H54 (cell line): ENCODE measurements around the gene ELFN1.

Experiments
- DNase-seq: peaks from one replicate; pipeline ENCODE4 v3.0.0; 2011; ENCODE audit warnings: low spot score, mixed read lengths; ENCODE audit not compliant: insufficient read length
- FAIRE-seq: peaks from 3 replicates; lab custom pipeline; 2011; peaks lifted over from hg19 to GRCh38; lab: Jason Lieb, UNC
- POLR2A ChIP-seq: IDR thresholded peaks from 2 replicates; pipeline ENCODE4 v1.6.1; 2011; ENCODE audit warnings: low read depth, mild to moderate bottlenecking, low read length

The ELFN1 gene

DNA sequence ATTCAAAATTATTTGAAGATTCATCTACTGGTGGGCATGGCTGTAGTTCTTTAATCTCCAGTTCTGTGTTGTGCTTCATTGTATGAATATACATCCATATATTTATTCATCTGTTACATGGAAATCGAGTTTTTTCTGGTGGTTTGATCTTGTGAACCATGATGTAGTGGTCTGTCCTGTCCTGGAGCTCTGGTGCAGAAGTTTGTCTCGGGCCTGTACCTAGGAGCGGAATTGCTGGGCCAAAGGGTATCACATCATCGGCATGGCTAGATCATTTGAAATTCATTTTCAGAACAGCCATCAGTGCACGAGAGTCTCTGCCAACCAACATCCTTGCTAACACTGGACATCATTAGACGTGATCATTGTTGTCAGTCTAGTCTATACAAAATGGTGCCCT, 107.0 kb downstream of the ELFN1 start:
- DNase-seq = no peak
- no peak for FAIRE-seq
- no peak for TF ChIP-seq POLR2A

DNA sequence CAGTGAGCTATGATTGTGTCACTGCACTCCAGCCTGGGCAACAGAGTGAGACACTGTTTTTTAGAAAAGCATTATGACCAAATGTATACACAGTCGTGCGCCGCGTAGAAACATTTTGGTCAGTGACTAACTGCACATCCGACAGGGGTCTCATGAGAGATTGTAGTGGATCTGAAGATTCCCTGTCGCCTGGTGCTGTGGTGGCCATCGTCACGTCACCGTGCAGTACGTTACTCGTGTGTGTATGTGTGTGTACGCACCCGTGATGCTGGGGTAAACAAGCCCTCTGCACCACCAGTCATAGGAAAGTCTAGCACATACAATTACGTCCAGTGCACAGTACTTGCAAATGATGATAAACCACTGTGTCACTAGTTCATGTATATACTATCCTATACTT, 109.4 kb downstream of the ELFN1 start:
- DNase-seq (no peak), FAIRE-seq (no peak)
- no peak for TF ChIP-seq POLR2A

DNA sequence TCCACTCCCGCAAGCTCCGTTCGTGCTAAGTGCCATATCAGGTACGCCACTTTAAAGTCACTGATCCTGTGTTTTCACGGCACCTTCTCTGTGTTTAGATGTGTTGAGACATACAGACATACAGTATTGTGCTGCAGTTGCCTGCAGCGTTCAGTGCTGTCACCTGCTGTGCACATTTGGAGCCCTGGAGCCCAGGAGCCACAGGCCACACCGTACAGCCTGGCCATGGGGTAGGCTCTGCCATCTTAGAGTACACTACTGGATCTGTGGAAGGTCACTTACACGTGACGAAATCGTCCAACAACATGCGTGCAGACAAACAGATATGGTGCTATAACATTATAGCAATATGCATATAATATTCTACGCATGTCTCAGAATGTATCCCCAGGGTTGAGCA, 111.3 kb downstream of the ELFN1 start:
- no peak for TF ChIP-seq POLR2A
- no peak for FAIRE-seq
- DNase-seq = no peak

DNA sequence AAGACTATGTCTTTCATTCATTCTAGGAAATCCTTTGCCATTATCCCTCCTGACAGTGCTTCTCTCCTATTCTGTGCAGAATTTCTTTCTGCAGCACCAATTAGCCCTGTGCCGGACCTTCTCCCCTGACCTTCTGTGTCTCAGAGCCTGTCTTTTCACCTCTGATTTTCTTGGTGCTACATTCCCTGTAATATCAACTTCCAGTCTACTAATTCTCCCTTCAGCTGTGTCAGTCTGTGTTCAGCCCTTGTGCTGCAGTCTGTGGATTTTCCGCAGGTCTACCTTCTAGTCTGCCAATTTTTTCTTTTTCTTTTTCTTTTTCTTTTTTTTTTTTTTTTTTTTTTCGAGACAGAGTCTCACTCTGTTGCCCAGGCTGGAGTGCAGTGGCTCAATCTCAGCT, 115.8 kb downstream of the ELFN1 start:
- FAIRE-seq (no peak), DNase-seq (no peak)
- TF ChIP-seq POLR2A = no peak

DNA sequence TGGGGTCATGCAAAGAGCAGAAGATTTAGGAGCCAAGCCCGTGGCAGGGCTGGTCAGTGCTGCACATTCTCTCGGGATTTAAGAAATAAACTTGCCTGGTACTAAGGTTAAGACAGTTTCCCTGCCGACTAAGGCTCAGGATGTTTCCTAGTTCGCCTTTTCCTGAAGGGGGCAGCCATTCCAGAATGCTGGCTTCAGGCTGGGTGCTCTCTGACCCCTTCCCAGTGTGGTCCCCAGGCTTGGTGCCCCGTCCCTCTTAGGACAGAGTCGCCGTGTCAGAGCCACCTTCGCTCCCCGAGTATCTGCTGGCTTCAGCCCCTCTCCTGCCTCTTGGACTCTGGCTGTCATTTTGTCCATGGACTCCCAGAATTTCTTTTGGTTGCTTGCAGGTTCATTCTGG, 117.2 kb downstream of the ELFN1 start:
- no peak for FAIRE-seq
- no peak for DNase-seq
- TF ChIP-seq POLR2A = no peak

DNA sequence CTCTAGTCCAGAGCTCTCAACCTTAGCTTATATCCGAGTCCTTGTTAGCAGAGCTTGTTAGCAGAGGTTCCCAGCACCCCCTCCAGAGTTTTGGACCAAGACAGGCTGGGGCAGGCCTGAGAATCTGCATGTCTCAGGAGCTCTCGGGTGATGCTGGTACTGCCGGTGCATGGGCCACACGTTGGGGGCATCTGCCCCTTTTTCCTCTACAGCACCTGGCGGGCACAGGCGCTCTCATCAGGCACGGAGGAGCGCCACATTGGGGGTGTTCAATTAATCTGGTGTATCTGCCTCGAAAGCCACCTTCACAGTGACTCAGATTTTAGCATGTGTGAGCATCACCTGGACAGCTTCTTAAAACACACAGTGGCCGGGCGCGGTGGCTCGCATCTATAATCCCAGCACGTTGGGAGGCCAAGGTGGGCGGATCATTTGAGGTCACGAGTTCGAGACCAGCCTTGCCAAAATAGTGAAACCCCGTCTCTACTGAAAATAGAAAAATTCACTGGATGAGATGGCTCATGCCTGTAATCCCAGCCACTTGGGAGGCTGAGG, 117.7 kb downstream of the ELFN1 start:
- FAIRE-seq (no peak), DNase-seq (no peak)
- no peak for TF ChIP-seq POLR2A

DNA sequence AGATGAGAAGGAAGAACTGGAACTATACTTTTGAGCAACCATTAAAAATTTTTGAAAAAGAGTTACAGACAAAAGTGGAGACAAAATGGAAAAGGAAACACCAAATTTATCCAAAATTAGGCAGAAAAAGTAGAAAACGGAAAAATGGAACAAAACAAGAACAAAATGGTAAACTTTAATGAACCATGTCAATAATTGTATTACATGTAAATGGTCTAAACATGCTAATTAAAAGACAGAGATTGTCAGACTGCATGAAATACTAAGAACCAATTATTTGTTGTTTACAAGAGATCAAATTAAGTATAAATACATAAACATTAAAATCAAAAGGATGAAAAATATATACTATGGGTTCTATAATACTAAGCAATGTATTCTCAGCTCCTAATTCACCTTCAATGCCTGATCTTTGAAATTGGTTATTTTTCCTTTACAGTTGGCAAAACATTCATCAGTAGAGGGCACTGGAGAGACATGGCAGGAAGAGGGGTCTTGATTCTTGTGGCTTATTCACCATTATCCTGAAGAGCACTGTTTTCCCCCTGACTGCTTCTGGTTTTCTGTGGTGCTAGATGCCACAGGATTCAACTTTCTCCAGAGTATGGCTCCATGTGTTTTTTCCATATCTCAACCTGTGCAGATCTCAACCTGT, 124.9 kb downstream of the ELFN1 start:
- FAIRE-seq (no peak), DNase-seq (no peak)
- TF ChIP-seq POLR2A = no peak
